GM21576 (cell line): ENCODE results near the gene NHLRC4.

Experiments used
- ATAC-seq: cut with Tn5 transposase; IDR thresholded peaks from one replicate; pipeline ENCODE4 v1.9.1; 2021; ENCODE audit warnings: mild to moderate bottlenecking, moderate library complexity; ENCODE audit not compliant: unreplicated experiment

The NHLRC4 gene

DNA sequence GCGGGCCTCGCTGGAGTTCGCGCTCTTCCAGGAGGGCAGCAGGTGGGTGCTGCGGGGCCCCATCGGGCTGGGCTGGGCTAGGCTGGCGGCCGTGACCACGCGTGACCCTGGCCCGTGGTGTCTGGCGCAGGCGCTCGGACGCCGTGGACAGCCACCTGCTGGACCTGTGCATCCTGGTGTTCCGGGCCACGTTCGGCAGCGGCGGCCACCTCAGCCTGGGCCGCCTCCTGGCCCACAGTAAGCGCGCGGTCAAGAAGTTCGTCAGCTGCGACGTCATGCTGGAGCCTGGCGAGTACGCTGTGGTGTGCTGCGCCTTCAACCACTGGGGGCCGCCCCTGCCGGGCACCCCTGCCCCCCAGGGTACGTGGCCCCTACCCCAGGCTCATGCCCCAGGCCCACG, 14.6 kb upstream of the NHLRC4 start:
- ATAC-seq = no peak

- no peak for ATAC-seq
These were observed 13.1 kb upstream of the NHLRC4 start for GRCh38 chr16:553601-554296.

DNA sequence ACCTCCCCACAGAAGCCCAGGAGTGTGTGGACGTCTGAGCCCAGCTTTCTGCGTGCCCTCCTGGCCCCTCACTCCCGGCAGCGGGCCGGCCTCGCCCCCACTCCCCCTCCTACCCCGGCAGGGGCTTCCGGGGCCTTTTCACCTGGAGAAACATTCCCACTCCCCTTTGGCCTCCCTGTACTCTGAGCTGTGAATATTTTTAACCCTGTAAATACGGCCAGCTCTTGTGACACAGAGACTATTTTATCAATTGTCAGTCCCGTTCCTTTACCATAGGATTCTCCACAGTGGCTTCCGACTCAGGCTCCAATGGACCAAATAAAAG, 12.5 kb upstream of the NHLRC4 start:
- ATAC-seq = no peak

- ATAC-seq = no peak
These were observed 12.0 kb upstream of the NHLRC4 start for GRCh38 chr16:554640-555365.

DNA sequence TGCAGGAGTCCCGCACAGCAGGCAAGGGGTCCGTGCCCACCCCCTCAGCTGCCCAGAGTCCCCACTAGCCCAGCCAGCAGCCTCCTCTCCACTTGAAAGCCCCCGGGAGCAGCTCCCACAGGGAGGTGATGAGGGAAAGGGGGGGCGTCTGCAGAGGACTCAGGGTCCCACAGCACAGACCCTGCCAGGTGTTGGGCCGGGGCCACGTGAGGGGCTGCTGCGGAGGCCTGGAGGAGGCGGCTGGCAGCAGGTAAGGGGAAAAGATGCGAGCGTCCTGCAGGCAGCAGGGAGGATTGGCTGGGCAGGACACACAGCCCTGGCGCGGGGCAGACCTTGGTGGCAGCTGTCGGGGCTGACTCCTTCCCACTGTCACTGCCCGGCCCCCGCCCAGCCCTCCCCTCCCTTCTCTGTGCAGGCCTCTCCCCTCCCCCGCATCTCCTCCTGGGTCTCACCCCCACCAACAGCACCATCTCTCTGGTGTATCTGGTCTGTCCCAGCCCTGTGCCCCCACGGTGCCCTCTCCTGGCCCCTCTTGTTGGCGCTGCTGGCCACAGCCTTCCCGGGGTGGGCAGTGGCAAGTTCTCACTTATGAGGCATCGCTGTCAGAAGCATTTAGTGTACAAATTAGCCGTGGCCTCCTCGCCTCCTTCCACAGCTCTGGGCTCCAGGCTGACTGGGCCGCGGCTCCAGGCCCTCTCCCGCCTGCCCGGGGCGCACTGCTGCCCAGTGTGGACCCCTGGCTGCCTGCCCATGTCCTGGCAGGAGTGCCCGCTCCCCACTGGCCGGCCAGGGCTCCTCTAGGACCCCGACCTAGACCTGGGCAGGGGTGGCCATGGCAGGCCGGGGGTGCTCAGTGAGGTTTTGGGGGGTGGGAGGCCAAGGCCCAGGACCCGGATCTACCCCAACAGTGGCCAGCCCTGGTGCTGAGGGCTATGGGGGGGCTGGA, 11.0 kb upstream of the NHLRC4 start:
- no peak for ATAC-seq

DNA sequence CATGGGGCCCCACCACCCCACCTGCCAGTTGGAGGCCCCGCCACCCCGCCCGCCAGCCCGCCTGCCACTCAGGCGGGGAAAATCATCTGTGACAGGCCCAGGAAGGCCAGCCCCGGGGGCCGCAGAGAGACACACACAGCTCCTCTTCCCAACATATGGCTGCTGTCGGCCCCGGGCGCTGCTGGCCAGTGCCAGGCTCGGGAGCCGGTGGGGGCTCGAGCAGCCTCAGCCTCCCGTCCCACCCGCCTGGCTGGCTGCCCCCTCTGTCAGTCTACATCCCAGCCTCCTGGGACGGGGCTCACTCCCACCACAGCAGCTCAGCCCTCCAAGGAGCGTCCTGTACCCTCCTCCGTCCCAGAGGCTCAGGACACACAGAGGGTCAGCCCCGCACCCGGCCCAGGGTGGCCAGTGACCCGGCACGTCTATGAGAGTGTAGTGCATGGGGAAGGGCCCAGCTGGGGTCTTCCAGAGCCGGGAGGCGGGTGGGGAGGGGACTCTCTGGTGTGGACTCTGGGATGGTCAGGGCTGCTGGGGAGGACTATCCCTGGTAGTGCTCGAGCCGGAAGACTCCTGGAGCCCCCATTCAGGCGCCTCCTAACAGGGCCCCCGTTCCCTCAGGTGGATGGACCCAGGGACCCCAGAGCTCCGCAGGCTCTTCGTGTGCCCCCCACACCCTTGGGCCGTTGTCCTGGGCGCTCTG, 10.2 kb upstream of the NHLRC4 start:
- no peak for ATAC-seq

DNA sequence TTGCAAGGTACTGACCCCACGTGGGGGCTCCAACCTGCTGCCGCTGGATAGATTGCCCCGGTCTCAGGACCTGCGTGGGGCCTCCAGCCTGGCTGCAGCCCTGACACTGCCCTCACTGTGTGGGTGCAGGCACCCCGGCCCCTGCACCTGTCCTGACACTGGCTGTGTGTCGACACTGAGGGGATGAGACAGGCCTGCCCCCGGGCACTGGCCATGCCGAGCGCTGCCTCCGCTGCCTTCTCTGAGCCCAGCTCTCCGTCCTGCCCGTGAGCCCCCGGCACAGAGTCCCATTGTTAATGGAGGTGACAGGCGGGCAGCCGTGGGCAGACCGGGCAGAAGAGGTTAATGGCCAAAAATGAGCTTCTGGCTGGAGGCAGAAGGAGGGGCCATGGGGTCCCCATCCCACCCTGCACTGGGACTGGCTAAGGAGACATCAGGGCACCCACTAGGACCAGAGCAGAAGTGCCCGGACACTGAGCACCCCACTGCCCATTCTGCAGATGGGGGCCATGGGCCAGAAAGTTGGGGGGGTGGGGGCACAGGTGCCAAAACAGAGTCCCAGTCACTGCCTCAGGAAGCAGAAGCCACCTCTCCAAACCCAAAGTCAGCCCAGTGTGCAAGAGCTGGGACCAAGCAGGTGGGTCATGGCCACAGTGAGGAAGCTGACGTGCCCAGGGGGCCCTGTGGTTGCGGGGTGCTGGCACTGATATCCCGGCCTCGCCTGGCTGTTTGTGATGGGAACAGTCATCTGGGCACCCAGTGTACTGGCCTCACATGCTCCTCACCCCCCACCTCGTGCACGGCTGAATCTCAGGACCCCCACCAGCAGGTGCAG, 9.1 kb upstream of the NHLRC4 start:
- ATAC-seq = no peak

- no peak for ATAC-seq
These were observed 8.3 kb upstream of the NHLRC4 start for GRCh38 chr16:558298-559020.

DNA sequence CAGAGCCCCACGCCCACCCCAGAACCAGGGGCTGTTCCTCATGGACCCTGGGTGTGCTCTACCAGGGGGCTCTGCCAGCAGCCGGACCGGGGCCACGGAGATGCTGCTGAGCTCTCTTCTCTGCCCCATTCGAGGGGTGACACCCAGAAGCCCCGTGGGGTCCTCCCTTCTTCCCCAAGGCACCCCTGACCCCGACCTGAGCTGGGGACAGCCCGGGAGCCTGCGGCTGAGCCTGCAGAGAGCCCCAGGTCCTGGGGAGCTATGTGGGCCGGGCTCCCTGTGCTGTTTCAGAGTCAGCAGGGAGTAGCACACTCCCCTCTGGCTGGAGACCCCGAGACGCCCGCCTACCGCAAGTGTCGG, 7.8 kb upstream of the NHLRC4 start:
- no peak for ATAC-seq

GRCh38 chr16:559411-560203, 7.2 kb upstream of the NHLRC4 start:
- ATAC-seq = no peak

GRCh38 chr16:560204-560700, 6.6 kb upstream of the NHLRC4 start, which contains the start of gene PRR35:
Gene PRR35, plus strand, starts transcription at chr16:560394. Its CDS starts 2,901 bp downstream, at chr16:563295.
- ATAC-seq = no peak

GRCh38 chr16:560701-561412, 5.9 kb upstream of the NHLRC4 start:
- ATAC-seq = no peak

DNA sequence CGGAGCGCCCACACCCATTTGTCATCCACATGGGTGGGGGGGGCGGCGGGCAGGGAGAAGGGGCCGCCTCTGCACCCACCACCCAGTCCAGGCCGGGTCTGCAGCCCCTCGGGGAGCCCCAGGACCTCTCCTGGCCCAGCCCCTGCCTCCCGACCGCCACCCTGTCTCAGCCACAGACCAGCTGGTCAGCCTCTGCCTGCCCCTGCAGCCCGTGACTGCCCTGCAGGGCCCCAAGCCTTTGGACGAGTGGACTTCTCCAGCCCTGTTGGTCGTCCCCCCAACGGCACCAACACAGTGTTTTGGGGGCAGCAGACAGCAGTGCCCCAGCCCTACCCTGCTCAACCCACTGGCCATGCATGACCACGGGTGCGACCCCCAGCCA, 5.4 kb upstream of the NHLRC4 start:
- ATAC-seq = no peak

DNA sequence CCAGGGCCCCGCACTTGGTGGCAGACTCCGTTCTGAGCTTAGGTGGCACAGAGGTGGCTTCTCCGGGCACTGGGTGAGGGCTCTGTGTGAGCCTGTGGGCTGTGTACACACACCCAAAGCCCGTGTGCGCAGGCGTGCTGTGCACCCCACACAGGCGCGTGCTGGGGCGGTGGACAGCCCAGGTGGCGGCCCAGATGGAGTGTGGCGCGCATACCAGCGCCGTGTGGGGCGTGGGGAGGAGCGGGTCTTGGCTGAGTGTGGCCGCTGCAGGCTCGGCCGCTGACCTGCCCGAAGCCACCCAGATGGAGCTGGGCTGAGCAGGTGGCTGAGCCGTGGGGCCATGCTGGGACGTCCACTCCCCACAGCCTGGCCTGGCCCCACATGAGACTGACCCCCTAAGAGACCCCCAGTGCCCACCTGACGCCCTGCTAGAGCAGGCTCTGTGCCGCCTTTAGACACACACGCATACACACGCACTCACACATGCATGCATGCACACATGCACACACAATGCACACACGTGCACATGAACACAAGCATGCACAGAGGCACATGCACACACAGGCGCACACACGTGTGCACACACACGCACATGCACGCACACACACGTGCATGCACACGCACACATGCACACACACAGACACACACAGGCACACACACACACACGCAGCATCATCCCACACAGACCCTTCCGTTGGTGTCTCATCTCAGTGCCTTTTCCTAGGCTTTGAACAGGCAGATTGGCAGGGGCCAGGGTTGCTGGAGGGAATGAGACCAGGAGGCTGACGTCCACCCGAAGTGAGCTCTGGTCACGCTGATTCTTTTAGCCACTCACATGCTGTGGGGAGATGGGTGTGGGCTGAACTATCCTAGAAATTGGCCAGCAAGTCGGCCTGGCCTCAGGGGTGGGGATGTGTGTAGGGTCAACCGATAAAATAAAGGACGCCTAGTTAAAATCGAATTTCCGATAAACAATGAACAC, 4.6 kb upstream of the NHLRC4 start:
- ATAC-seq = no peak

DNA sequence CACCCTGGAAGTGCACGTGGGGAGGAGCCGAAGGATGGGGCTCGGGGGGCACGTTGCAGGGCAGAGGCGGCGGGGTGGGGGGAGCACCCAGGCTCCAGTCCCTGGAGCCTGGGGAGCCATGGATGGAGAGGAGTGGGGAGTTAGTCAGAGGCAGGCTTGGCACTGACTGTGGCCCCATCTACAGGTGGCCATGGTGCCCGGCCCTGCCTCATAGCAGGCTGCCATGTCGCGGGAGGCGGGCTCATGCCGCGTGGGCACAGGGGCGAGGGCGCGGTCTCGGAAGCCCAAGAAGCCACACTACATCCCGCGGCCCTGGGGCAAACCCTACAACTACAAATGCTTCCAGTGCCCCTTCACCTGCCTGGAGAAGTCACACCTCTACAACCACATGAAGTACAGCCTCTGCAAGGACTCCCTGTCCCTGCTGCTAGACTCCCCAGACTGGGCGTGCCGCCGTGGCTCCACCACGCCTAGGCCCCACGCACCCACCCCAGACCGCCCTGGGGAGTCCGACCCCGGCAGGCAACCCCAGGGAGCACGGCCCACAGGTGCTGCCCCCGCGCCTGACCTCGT, 3.6 kb upstream of the NHLRC4 start:
- no peak for ATAC-seq

GRCh38 chr16:564690-565418, 2.0 kb upstream of the NHLRC4 start:
- ATAC-seq = no peak
